SKM-1 (cell line): ENCODE results near the gene ERFL.

ENCODE experiments used
- DNase-seq: peaks from one replicate; lab custom pipeline; 2025; ENCODE audit not compliant: unreplicated experiment; lab: John Stamatoyannopoulos, UW

ERFL gene

GRCh38 chr19:41927497-41928192 lies 604 bp downstream of the ERFL start:
- no peak for DNase-seq

- DNase-seq, result no peak
Observed at GRCh38 chr19:41926763-41927496, 1.3 kb downstream of the ERFL start.

GRCh38 chr19:41926028-41926762 lies 2.1 kb downstream of the ERFL start:
- no peak for DNase-seq

GRCh38 chr19:41925208-41926003 lies 2.8 kb downstream of the ERFL start:
- DNase-seq, result no peak

DNA sequence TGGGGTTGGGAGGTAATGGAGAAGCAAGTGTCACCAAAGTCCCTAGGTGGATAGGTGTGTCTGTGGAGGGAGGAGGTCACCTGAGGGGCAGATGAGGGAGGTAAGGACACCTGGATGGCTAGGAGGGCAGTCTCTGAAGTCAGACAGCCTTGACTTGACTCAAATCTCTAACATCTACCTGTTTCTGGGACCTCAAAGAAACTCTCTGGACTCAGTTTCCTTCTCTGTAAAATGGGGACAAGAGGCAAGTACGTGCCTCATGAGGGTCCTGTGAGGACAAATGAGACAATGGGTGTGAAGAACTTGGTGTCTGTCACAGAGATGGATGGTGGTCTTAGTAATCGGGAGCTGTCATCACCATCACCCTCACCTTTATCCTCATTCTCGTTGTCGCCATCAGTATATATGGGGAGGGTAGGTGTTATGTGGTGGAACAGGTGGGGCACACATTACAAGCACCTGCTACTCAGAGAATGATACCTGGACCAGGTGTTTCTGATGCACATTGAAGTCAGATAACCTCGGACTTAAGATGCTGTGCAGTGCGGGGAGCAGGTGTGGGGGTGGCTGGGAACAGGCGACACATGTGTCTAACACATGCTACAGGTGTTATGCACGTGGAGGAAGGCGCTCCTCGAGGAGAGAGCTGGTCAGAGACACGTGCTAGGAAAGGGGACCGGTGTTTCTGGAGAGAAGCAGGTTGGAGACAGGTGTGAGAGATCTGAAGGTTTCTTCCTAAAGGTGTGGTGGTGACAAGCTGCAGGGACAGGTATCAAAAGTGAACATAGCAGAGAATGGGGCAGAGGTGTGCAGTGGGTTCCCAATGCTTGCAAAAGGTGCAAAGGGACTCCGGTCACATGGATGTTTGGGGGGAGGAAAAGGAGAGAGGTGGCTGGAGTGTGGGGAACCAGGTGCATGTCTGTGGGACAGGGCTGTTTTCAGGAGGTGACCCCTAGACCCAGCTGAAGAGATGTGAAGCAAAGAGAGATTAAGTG lies 3.8 kb downstream of the ERFL start:
- no peak for DNase-seq

DNA sequence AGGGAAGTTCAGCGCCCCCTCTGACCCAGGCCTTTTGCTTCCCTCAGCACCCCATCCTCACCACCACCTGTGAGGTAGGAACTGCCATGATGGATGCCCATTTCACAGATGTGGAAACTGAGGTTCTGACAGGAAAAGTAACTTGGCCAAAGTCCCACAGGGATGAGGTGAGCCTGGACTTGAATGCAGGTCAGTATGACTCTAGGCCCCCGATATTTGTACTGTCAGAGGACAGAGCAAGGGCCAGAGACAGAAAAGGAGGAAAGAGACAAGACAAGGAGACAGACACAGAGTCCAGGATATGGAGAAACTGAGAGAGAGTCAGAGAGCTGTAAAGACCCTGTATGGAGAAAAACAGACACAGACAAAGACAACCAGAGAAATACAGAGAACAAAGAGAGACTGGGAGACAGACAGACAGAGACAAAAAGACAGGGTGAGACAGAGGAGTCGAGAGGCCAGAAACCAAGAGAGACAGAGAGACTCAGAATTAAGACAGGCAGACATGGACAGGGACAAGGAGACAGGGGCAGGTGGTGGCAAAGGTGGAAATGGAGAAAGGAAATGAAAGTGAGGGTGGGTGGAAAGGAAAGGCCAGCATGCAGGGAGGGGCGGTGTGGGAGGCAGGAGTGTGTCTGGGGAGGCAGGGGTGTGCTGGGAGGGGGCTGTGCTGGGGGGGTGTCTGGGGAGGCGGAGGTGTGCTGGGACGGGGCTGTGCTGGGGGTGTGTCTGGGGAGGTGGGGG lies 5.0 kb downstream of the ERFL start:
- no peak for DNase-seq

- DNase-seq, result no peak
Observed at GRCh38 chr19:41922585-41922984, 5.7 kb downstream of the ERFL start.

DNA sequence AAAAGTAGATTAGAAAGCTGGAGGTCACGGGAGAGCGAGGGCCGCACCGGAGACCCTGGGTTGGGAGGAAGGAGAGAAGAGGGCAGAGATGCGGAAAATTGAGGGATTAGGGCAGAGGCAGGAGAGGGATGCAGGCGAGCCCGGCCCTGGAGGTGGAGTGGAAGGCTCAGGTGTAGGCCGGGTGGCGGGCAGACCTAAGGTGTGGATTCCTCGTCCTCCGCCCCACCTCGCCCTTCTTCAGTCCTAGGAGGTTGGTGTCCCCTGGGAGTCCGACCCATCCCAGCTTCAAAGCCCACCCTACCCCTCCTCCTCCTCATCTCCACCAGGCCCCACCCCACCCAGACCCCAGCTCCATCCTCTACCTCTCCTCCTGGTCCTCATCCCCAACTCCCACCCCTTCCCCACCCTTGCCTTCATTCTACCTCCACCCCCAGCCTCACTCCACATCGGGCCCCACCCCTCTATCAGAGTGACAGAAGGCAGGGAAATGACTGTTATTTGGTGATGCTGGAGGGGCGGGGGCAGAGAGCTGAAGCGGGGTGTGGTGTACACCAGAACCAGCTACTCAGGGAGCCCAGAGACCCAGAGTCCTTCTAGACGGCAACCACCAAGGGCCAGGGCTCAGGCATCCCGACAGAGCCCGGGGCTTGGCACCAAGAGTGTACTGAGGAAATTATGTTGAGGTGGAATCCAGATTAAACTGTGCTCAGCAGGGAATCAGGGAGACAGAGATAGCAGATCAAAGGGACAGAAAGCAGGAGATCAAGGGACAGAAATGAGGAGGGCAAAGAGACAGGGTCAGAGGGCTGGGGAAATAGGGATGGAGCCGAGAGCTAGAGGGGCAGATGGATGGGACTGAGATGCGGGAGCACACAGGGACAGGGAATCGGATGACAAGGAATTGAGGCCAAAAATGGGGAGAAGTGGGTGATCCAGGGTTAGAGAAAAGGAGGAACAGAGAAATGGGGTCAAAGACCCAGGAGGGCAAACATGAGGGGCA lies 6.4 kb downstream of the ERFL start:
- no peak for DNase-seq

DNA sequence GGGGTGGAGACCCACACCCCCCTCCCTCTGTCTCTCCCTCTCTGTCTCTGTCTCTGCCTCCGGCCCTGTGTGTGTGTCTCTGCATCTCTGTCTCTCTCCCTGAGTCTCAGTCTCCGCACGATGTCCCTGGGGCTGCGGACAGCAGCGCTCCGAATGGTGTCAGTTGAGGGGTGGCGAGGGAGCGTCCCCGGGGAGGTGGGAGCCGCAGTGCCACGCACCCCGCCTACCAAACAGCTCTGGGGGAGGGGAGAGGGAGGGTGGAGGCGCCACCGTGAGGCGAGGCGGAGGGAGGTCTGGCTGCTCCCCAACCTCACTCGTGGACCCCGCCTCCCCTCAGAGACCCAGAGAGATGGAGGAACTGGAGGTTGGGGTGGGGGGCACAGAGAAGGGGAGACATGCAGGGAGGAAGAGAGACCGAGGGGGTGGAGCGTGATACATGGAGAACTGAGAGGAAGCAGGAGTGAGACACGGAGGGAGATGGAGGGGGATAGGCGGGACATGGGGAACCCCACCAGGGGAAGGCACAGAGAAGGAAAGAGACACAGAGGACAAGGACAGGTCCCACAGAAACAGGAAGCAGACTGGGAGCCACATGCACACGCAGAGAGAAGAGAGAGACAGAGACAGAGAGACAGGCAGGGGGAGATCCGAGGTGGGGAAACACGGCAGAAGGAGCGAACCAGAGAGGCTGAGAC lies 7.2 kb downstream of the ERFL start:
- no peak for DNase-seq

GRCh38 chr19:41919948-41920712 lies 8.1 kb downstream of the ERFL start:
- DNase-seq, result no peak

DNA sequence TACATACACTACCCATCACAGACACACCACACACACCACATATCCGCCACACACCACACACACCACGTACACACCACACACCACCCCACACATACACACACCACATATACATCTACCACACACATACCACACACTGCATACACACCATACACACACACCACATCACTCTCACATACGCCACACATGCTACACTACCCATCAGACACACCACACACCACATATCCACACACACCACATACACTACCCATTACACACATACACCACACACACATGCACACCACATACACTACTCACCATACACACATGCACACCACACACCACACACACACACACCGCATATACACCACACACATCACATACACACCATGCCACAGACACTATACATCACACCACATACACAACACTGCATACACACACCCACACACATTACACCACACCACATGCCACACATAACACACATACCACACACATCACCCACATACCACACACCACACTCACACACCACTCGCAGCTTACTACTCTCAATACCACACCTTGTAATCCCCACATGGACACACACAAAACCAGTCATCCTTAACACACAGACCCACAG lies 9.5 kb downstream of the ERFL start:
- DNase-seq, result no peak

DNA sequence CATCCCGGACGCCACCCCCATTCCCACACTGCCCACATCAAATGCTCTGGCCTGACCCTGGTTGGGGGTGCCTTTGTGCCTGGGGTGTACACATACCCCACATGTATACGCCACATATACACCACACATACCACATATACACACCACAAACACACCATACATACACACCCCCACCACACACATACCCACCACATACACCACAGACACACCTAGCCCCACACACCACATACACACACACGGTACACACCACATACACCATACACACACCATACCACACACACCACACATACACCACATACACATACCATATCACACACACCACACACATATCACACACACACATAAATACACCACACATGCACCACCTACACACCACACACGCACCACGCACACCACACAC lies 10.2 kb downstream of the ERFL start:
- DNase-seq, result no peak

DNA sequence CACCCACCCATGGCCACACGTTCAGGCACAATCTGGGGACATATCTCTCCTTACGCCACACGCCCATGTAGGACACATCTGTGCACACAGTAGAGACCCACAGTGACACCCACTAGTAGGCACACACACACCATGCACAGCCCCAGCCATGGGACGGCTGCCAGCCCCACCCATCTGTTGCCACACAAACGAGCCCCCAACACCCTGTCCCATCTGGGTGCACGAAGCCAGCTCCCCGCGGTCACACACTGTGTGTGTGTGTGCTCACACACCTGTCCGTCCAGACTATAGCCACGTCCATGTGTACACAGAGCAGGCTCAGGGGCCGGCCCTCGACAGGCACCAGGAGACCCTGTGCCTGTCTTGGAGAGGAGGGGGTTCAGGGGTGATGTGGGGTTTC lies 10.6 kb downstream of the ERFL start:
- no peak for DNase-seq

GRCh38 chr19:41915776-41916414 lies 12.4 kb downstream of the ERFL start:
- no peak for DNase-seq

DNA sequence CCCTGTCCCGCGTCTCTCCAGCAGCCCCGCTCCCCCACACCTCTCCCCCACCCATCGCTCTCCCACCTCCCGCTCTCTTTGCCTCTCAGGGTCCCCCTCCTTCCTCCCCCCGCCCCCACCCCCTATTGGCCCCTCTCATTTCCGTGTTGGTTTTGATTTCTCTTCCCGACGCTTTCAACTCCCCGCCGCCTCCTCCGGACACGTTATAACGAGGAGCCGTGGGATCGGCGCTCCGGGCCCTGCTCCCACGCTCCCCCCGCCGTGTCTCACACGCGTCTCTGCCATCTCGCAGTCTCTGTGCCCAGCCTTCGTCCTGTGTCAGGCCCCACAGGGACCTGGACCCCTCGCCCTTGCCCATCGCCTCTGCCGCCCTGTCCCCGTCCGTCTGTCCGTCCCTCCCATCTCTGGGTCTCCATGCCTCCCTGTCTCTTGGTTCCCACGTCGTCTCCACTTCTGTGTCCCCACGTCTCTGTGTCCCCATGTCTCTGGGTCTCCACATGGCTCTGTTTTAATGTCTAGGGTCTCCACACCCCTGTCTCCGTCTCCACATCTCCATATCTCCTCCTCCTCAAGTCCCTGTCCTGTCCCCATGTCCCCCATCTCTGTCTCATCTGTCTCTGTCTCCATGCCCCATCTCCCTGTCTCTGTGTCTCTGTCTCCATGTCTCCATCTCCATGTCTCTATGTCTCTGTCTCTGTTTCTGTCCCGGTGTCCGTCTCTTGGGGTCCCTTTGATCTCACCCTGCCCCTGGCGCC lies 13.1 kb downstream of the ERFL start:
- DNase-seq, result no peak
